ENCODE results near the gene PLET1.

Gene PLET1

DNA sequence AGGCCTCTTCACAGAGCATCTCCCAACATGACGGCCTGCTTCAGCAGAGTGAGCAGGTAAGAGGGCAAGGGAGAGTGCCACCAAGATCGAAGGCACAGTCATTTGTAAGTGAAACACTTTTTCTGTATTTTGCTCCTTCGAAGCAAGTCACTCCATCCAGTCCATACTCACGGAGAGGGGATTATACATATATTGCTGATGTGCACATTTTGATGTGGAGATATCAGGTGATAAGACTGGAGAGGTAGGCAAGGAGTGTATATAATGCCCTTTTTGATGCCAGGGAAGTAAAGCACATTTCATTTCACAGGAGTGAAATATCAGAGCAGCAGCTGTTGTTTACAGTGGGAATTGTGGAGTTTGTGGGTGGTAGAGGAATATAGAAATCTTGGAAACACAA lies 23.2 kb downstream of the PLET1 start:
- no peak for DNase-seq

GRCh38 chr11:112235750-112236390 lies 24.8 kb downstream of the PLET1 start:
- no peak for DNase-seq

DNA sequence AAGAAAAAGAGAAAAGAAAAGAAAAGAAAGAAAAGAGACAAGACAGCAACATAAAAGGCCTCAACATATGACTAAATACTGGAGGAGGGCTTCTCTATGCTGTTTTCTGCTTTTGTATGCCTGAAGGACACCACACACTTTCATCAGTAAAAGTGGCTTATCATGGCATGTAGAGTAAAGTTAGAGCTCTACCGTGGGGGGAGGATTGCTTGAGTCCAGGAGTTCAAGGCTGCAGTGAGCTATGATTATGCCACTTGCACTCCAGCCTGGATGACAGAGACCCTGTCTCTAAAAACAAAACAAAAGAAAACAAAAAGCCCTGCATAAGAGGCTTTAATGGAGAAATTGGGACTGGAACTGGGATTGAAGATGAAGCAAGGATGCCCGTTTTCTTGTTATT lies 28.7 kb downstream of the PLET1 start:
- DNase-seq: no peak

DNA sequence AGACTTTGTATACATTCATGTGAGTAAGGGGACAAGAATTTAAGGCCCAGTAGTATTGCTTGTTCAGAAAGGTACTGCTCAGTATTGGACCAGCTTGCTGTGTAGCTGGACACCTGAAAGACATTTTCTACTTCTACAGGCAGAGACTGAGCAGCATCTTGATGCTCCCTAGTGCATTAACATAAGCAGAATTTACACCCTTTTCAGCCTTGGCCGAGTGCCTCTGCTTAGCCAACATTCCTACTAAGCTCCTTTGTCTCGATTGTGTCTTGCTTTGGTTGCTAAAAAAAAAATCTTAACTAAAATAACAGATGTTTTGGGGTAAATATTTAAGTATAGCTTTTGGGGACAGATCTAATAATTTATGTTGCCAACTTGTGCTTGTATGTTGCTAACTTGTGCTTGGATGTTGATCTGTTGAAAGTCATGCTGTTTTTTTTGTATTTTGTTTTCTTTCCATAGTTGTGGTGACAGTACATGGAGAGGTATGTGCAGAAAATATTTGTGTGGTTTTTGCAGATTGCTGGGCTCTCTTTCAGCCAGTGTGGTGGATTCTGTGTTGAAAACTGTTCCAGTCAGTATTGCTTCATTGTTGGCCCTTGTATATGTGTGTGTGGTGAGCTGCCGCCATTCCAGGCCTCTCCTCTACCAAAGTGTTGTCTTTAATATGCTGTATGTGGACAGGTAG lies 30.8 kb downstream of the PLET1 start:
- no peak for DNase-seq

GRCh38 chr11:112229159-112229558 lies 31.5 kb downstream of the PLET1 start:
- no peak for DNase-seq

- no peak for DNase-seq
These were observed 32.0 kb downstream of the PLET1 start for GRCh38 chr11:112228706-112229105.

- no peak for DNase-seq
These were observed 33.2 kb downstream of the PLET1 start for GRCh38 chr11:112227471-112227870.

DNA sequence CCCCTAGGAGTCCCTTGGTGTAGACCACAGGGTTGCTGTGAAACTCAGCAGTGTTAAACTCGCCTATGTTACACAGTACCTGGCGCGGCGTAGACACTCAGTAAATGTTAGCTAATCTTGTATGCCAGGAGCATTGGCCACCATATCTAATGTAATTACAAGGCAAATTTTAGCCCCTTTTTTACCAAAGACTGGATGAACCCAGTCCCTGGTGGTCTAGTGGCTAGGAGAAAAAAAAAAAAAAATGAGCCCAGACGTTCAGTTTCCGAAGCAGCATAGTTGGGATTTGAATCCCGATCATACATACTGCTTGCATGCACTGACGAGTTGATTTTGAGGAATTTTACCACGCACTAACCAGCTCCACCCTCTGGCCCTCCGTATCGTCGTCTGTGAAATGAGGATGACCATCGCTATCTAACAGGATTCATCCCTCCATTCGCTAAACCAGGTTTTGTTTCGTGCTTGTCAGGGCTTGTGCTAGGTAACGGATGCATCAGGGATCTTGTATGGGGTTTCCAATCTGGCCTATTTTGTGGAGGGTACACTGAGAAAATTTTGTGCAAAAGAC lies 33.7 kb downstream of the PLET1 start:
- peak in 1 of 2 experiments; percentile 72 for DNase-seq

DNA sequence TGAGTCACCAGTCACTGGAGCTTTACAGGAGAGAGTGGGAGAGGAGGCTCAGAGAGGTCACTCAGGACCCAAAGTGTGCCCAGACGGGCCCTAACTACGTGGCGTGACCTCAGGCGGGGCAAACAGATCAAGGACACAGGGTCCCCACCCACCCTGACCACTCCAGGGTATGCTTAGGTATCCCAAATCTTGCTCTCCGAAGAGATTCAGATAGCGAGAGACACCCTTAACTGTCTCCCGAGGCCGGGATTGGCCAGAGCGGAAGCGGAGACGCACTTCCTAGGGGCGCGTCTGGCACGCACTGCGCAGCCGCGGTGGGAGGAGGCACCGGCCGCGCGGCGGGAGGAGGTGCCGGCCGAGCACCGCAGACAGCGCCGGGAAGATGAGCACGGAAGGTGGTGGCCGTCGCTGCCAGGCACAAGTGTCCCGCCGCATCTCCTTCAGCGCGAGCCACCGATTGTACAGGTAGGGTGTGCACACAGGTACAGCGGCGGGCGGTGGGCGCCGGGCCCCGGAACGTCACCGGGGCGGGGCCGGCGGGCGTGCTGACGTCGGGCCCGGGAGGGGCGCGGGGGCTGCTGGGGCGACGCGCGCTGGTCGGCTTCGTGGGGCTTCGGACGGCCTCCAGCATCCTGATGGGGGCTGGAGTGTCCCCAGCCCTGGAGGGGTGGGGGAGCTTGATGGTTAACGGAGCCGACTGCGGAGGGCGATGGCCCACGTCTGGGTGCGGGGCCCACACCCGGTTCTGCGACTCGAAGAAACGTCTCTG lies 34.4 kb downstream of the PLET1 start, which contains the start of gene PTS:
PTS (plus strand) TSS at position 367 of the 769 bp plus-strand sequence; CDS start at position 383, 16 bp downstream.
- peak; percentile 87 to 97 for DNase-seq

- DNase-seq: no peak
These were observed 35.0 kb downstream of the PLET1 start for GRCh38 chr11:112225753-112226061.

- no peak for DNase-seq
These were observed 36.7 kb downstream of the PLET1 start for GRCh38 chr11:112223754-112224532.

DNA sequence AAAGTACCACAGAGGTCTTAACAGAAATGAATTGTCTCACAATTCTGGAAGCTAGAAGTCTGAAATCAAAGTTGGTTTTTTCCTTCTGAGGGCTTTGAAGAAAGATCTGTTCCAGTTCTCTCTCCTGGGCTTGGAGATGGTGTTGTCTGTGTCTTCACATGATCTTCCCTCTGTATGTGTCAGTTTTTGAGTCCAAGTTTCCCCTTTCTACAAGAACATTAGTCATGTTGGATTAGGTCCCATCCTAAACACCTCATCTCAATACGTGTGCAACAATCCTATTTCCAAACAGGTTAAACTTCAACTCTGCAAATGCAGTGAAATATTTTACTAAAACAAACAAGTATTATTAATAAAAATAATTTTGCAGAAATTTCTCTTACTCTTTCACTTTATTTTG lies 37.5 kb downstream of the PLET1 start:
- no peak for DNase-seq

DNA sequence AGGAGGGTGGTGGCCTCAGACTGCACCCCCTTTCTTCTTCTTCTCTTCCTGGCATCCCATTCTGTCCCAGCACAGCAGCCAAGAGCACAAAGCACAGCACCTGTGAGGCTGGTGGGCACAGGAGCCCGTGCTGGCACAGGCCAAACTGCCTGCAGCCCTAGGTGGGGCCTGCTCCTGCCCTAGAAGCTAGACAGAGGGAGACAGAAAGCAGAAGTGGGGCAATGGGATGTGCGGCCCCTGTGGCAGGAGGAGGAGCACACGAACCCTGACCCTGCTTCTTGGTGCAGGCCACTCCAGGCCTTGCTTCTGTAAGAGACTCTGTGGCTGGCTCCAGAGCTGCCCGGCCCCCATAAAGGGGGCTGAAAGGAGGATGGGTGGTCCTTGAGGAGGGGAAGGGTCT lies 38.4 kb downstream of the PLET1 start:
- no peak for DNase-seq

DNA sequence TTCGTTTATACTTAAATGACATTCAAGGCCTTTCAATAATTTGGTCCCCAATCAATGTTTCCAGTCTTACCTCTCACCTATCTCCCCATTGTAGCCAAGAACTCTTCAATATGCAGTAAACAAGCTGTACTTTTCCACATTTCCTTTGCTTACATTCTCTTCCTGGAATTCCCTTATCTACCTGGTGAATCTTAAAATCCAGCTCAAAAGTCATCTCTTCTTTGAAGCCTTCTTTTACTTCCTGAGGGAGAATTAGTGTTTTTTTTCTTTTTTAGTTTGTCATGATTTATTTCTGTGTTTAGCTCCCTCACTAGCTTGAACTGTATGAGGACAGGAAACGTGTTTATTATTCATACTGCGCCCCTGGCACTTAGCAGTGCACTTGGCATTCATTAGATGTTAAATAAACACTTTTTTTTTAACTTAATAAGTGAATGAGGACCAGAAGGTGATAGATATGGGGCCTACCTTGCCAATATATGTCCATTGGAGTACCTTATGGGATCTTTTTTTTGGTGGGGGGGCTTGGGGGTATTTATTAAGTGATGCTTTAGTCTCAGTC lies 39.3 kb downstream of the PLET1 start:
- no peak for DNase-seq

GRCh38 chr11:112219476-112220232 lies 41.0 kb downstream of the PLET1 start:
- DNase-seq: peak; percentile 80 to 91

DNA sequence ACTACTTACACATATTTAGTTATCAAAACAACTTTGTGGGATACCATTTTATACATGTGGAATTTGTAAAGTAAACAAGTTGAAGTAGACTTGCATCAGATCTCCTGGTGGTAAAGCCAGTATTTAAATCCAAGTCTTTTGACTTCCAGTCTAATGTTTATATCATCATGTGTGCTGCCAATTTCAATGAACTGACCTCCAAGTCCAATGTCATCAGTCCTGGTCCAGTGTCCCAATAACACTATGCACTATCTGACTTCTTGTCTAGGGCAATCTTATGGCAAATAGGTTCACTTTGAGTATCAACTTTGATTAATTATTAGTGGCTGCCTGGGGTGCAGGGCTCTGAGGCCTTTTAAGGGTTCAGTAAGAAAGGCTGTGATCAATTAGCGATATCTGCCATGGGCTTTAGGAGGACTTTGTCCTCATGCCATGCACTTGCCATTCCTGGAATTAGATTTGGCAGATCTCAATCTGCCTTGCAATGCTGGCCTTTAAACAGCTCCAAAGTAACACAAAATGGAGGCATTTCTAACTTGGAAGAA lies 44.0 kb downstream of the PLET1 start:
- no peak for DNase-seq

GRCh38 chr11:112215621-112216020 lies 45.0 kb downstream of the PLET1 start:
- DNase-seq: no peak

GRCh38 chr11:112213753-112214152 lies 46.9 kb downstream of the PLET1 start:
- DNase-seq: no peak

DNA sequence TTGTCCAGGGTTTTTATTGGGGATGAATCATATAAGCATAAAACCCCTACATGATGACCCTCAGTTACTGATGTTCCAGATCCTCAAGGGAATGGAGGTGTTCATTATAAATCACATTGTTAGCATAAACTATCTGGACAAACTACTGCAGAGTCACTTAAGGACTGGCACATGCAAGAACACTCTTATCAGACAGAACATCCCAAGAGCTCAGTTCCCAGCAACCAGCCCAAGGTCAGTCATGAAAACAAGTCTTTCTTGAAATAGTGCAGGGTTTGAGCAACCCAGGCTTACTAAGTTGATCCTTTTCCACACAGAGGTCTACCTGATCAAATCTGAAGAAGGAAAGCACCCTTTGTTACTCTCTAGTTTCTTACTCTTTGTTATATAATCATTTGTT lies 48.0 kb downstream of the PLET1 start:
- DNase-seq: no peak

- no peak for DNase-seq
These were observed 48.4 kb downstream of the PLET1 start for GRCh38 chr11:112212290-112212689.

- no peak for DNase-seq
These were observed 49.1 kb downstream of the PLET1 start for GRCh38 chr11:112211536-112211935.

- no peak for DNase-seq
These were observed 49.8 kb downstream of the PLET1 start for GRCh38 chr11:112210890-112211289.
